GM12872 (cell line): ENCODE measurements around the gene ZFX.

Experiments
- CTCF ChIP-seq: IDR thresholded peaks from 3 replicates; pipeline ENCODE4 v1.5.1; 2011; ENCODE audit warnings: low read depth, mild to moderate bottlenecking, low read length, moderate library complexity; ENCODE audit not compliant: insufficient read depth

Gene ZFX

GRCh38 chrX:24243188-24243587, 93.7 kb downstream of the ZFX start:
- TF ChIP-seq CTCF = no peak

GRCh38 chrX:24243692-24244091, 94.2 kb downstream of the ZFX start:
- TF ChIP-seq CTCF = no peak

- no peak for TF ChIP-seq CTCF
Observed at GRCh38 chrX:24245202-24245601, 95.7 kb downstream of the ZFX start.

- no peak for TF ChIP-seq CTCF
Observed at GRCh38 chrX:24248042-24248441, 98.5 kb downstream of the ZFX start.

GRCh38 chrX:24253030-24253429, 103.5 kb downstream of the ZFX start:
- no peak for TF ChIP-seq CTCF

- TF ChIP-seq CTCF = no peak
Observed at GRCh38 chrX:24253469-24253868, 103.9 kb downstream of the ZFX start.

GRCh38 chrX:24257011-24257410, 107.5 kb downstream of the ZFX start:
- TF ChIP-seq CTCF = no peak

GRCh38 chrX:24259544-24260240, 110.2 kb downstream of the ZFX start:
- TF ChIP-seq CTCF = peak; percentile 44
